HTR-8/SVneo (cell line): Measurements from ENCODE around the gene SYT9.
"Not testable (repeated sequence)": the region's sequence is repeated elsewhere in the genome, so short reads cannot be mapped to it uniquely, and the experiment has no call there.

Source experiments
- DNase-seq: peaks from one replicate; pipeline ENCODE4 v3.0.0; 2011; ENCODE audit warnings: low spot score, mixed read lengths; ENCODE audit not compliant: insufficient read length
- FAIRE-seq: peaks from 2 replicates; lab custom pipeline; 2011; peaks lifted over from hg19 to GRCh38; lab: Jason Lieb, UNC

SYT9 gene

DNA sequence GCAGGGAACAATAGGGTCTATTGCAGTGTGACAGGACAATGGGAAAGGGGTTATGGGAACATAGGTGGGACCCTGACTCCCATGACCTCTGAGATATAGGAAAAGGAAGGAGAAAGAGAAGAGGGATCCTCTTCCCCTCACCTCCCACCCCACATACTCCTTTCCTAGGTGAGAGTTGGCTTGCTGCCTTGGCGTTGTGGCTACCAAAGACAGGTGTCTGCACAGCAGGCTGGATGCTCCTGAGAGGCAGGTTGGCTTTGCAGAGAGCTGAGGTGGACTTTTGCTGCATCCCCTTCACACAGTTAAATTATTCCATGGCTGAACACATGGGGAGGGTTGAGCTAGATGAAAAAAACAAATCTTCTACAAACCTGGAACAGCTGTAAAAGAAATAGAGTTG, 80.7 kb downstream of the SYT9 start:
- FAIRE-seq (no peak), DNase-seq (no peak)

GRCh38 chr11:7332962-7333361, 81.3 kb downstream of the SYT9 start:
- DNase-seq (no peak), FAIRE-seq (no peak)

DNA sequence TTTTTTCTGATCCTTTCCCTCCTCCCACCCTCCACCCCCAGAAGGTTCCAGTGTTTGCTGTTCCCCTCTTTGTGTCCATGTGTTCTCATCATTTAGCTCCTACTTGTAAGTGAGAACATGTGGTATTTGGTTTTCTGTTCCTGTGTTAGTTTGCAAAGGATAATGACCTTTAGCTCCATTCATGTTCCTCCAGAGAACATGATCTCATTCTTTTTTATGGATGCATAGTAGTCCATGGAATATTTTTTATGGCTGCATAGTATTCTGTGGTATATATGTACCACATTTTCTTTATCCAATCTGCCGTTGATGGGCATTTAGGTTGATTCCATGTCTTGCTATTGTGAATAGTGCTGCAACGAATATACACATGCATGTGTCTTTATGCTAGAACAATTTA, 83.7 kb downstream of the SYT9 start:
- FAIRE-seq, DNase-seq: not testable (repeated sequence)

- FAIRE-seq (no peak), DNase-seq (no peak)
Observed at GRCh38 chr11:7341551-7341950, 89.8 kb downstream of the SYT9 start.

GRCh38 chr11:7347611-7348431, 96.1 kb downstream of the SYT9 start:
- FAIRE-seq = no peak
- no peak for DNase-seq

DNA sequence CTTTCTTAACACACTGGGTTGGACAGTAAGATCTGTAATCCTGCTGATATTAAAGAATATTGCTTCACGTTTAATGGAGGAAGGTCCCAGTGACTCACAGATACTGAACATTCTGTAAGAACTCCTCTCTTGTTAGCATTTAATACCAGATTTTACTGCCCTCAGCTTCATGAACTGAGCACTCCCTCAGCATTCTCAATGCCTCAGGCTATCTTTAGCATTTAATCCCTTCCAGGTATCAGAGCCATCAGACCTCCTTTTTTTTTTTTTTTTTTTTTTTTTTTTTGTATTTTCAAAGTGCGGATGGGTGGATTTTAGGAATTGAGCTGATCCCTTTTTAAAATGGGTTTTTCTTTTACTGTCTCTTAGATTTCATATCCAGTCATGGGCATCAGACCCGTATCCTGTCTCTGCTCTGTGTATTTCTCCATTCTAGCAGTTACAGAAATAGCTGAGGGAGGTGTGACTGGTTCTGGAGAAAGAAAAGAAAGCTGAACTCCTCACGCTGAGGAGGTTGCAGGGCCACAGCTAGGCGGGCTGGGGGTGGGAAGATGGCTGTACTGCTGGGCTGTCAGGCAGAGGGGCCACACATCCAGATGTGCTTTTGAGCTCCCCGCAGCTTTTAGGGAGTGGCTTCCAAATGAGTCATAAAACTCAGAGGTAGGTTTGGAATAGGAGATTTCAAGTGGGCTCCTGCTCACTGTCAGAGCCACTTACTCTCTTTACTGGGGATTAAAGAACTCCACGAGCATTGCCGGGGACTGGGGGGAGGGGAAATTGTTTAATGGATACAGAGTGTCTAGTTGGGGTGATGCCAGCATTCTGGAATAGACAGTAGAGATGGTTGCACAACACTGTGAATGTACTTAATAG, 97.0 kb downstream of the SYT9 start:
- no peak for FAIRE-seq
- DNase-seq = no peak

DNA sequence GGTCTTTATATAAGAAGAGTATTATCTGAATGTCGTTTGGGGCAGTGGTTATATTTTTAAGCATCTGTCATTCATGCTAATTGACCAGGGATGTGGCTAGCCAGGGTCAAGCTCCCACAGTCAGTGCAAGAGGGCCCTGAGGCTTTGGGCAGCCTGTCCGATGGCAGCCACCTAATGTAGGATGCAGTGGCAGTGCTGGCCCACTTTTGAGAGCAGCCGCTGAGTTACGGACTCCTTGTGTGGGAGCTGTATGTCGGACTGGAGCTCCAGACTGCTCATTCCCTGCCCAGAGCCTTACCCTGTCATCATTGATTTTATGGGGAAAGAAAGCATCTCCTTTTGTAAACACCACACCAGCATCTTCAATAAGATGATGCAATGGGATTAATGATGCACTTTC, 99.5 kb downstream of the SYT9 start:
- FAIRE-seq (no peak), DNase-seq (no peak)

- no peak for DNase-seq
- FAIRE-seq = no peak
Observed at GRCh38 chr11:7353100-7353499, 101.4 kb downstream of the SYT9 start.

GRCh38 chr11:7364660-7365059, 113.0 kb downstream of the SYT9 start:
- no peak for FAIRE-seq

GRCh38 chr11:7367803-7368202, 116.1 kb downstream of the SYT9 start:
- DNase-seq (no peak), FAIRE-seq (no peak)

More at GRCh38 chr11:7364660-7365059, 113.0 kb downstream of the SYT9 start:
- DNase-seq = no peak

- DNase-seq (no peak), FAIRE-seq (no peak)
Observed at GRCh38 chr11:7376386-7376785, 124.7 kb downstream of the SYT9 start.

- DNase-seq (no peak), FAIRE-seq (no peak)
Observed at GRCh38 chr11:7381937-7382336, 130.2 kb downstream of the SYT9 start.

DNA sequence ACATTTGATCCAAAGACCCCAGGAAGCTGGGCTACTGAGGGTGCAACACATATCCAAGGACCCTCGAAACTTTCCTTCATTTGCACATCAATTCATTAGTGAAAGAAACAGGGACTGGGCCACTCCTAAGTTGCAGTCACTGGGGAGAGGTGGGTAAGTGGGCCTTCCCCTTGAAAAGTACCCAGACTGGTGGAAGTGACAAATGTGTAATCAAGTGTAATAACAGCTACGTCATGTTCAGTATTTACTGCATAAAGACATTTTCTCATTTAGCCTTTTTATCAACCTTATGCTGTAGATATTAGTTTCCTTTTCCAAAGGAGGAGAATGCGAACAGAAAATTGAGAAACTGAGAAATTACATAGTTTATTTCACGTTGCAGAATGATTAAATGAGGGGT, 131.7 kb downstream of the SYT9 start:
- no peak for FAIRE-seq
- DNase-seq = no peak

GRCh38 chr11:7384691-7385090, 133.0 kb downstream of the SYT9 start:
- FAIRE-seq (no peak), DNase-seq (no peak)

DNA sequence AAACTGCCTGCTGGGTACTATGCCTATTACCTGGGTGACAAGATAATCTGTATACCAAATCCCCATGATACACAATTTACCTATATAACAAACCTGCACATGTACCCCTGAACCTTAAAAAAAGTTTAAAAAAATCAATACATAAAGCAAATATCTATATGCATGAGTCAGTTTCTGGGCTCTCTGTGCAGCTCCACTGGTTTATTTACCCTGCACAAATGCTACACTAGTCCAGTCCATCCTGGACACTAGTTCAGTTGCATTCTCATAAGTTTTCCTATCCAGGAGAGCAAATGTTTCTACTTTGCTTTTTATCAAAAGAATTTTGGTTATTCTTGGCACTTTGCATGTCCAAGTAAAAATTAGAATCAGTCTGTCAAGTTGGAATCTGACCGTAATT, 133.8 kb downstream of the SYT9 start:
- DNase-seq (no peak), FAIRE-seq (no peak)

GRCh38 chr11:7413961-7414915, 162.5 kb downstream of the SYT9 start:
- no peak for FAIRE-seq
- DNase-seq = no peak

DNA sequence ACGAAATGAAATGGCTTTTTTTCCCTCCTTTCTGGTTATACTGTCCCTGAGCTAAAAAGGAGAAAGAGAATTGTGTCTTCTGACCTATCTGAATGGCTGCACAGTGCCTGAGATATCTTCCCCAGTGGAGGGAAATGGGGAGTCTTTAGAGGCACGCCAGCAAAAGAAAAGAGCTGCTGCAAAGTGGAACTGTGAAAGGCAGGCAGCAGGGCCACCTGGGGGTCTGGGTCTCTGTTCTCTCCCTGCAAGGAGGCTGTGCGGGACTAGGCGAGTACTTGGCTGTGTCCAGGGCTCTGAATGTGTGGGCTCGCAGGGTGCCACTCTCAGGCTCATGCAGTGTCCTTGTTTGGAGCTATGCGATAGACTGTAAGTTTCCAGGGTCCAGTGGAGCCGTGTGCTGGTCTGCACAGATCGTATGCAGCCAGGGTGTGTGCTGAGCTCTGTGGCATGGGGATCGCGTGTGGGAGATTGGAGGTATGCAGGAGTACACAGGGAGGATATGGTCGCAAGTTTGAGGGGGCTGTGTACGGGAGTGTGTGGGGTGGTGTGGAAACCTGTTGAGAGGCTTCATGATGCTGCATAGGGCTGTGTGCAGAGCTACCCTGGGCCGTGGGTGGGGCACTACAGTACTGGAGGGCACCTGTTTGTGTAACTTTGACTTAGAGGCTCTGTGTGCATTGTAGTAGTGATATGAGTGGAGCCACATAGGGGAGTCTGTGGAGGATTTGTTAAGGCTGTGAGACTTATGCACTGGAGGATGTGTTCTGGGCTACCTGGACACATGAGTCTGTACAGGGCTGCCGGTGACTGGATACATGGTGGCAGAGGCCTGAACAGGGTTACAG, 163.5 kb downstream of the SYT9 start:
- FAIRE-seq (no peak), DNase-seq (no peak)

DNA sequence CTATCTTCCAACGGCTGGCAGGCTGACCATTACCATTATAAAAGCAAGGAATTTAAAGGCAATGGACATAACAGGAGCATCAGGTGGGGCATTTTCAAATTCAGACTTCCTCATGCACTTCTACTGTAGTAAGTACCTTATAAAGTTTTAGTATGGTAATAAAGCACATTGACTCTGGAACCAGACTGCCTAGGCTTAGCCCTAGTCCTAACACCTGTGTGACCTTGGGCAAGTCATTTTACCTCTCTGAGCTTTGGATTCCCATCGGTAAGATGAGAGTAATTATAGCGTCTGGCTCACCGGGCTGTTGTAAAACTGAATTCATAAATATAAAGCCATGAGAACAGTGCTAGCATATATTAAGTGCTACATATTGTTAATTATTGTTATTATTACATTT, 164.4 kb downstream of the SYT9 start:
- DNase-seq (no peak), FAIRE-seq (no peak)

DNA sequence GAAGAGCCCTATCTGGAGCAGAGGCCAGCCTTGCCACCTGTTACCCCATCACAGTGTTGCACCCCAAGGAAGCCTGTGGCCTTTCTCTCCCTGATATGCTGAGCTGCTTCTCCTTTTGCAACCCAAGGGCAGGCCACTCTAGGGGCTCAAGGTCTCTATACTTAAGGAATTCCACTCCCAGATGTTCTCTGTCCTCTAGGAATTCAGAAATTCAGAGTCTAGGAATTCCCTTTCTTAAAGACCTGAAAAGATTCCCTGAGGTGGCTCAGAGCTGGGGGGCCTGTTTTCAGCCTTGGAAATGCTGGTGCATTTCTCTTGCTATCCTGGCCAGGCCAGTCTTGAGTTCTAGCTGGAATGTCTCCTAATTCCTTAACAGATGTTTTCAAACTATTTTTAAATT, 165.6 kb downstream of the SYT9 start:
- DNase-seq (no peak), FAIRE-seq (no peak)
